GM10847 (cell line): ENCODE results near the gene INPPL1.

Source experiments
- POLR2A ChIP-seq: IDR thresholded peaks from 2 replicates; pipeline ENCODE4 v1.6.1; 2011; ENCODE audit not compliant: insufficient read length; ENCODE audit errors: extremely low read depth

INPPL1 gene

DNA sequence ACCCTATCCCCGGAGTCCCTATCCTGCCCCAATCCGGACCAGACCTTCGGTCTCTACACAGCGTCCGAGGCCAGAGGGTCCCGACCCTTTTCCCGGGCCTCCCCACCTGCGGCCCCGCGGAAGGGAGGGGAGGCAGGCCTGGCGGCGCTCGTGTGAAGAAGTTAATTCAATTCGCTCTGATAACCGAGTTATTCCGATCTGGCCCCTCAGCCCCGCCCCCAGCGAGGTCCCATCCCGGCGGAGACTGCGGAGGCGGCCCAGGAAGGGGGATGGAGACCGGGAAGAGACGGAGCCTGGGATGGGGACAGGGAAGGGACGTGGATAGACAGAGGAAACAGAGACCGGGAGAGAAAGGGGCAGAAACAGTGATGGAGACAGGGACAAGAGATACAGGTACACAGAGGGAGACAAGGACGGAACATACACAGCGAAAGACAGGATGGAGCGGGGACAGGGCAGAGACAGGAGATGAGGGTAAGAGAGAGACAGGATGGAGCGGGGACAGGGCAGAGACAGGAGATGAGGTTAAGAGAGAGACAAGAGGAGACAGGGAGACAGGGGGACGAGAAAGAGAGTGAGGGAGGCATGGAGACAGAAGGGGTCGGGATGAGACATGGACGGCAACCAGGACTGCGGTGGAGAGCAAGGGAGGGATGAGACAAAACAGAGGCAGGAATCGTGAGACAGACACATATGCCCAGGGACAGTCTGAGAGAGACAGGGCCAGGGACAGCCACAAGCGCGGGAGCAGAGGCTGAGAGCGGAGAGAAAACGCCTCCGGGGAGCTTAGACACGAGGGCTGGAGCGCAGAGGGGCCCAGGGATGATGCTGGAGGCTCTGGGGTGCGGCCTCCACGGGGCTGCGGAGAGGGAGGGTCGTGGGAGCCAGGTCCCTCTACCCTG, 20.0 kb downstream of the INPPL1 start:
- TF ChIP-seq POLR2A = no peak

DNA sequence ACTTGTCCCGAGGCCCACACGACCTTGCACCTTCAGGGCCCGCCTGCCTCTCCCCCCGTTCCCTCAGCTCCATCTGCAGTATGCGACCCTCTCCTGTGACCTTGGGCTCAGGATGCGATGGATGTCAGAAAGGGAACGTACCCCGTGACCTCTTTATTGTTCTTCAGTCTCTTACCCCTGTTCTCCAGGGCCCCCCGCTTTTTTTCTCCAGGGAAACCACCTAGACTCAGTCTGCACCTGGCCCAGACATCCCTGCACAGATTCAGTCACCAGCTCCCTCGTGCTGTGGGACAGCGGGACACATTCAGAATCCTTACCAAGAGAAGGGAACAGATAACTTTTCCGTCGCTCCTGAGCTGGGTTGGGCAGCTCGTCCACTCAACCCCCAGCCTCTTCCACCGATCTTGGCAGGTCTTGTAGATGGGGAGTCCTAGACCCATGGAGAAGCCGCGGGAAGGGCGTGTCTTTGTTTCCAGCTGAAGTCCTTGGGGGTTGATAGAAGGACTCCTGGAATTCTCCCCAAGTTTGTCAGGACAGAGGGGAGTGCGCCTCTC, 20.8 kb downstream of the INPPL1 start:
- TF ChIP-seq POLR2A = no peak

DNA sequence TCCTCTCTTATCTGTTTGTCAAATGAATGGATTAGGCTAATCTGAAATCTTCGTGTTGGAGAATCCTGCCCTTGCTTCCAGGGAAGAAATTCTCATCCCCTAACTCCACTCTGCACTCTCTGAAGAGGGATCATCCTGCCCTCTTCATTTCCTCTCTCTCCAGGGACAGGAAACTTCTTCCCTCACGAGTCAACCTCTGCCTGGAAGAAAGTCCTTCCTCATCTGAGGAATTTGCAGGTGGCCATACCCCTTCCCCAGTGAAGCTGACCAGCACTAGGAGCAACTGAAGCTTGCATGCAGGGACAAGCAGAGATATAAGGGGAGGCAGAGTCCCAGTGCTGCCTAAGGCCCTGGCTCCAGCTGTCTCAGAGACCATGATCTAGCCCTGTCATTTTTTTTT, 23.0 kb downstream of the INPPL1 start:
- TF ChIP-seq POLR2A = no peak

DNA sequence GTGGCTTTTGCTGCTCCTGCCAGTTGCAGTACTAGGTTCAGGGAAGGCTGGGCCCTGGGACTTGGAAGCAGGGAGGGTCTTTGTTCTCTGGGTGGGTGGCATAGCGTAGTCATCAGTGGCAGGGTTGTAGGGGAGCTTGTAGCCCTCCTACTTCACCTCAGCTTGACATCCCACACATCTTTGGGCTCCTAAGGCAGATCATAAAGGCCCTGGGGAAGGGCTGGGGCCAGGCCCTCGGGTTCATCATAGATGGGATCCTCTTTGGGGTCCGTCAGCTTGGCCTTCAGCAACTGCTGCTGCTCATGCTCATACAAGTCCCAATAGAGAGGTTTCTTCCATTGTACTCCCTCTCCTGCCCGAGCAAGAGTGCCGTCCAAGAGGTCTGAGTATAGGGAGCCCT, 25.4 kb downstream of the INPPL1 start:
- TF ChIP-seq POLR2A = no peak

- no peak for TF ChIP-seq POLR2A
These were observed 26.3 kb downstream of the INPPL1 start for GRCh38 chr11:72250661-72251464.

GRCh38 chr11:72251614-72252013, 27.0 kb downstream of the INPPL1 start:
- no peak for TF ChIP-seq POLR2A

- no peak for TF ChIP-seq POLR2A
These were observed 28.8 kb downstream of the INPPL1 start for GRCh38 chr11:72253392-72253791.

DNA sequence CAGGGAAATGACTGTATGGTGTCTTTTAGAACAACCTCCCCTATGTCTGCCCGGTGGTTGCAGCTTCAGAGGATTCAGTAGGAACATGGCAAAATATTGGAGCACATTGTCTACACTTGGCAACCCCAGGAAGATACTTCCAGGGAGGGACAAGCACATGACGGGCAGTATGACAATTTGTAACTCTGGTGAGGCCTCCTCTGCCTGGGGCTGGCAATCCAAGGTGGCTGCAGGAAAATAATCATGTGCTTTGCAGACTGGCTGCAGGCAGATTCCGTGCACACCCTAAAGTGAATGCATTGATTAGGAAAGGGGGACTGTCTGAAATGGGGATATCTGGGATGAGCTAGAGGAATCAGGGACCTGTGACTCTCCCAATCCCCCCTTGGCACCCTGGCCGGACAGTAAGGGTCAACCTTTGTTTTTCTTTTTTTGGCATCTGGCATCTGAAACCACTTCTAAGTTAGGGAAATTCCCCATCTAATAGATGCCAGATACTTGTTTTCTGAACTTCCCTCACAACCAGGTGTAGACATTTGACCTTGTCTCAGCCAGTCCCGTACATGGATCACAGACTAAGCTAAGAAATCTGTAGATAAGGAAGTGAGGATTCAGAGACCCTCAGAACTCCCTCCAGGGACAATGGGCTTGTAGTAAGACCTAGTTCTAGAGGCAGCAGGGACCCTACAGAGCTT, 29.9 kb downstream of the INPPL1 start:
- no peak for TF ChIP-seq POLR2A

DNA sequence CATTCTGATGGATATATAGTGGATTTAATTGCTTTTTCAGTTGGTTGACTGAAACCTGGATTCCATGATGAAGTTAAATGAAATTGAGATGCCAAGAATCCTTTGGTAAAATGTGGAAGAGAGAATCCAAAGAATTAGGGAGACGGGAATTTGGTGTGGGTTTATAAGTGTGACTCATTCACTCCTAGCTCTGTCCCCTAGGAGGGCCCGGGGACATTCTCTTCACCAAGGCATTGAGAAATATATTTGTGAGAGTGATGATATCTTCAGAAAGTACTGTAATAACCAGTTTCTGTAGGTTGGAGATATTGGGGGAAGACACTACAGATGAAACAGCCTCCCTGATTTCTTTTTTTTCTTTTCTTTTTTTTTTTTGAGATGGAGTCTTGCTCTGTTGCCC, 33.0 kb downstream of the INPPL1 start:
- TF ChIP-seq POLR2A = no peak

DNA sequence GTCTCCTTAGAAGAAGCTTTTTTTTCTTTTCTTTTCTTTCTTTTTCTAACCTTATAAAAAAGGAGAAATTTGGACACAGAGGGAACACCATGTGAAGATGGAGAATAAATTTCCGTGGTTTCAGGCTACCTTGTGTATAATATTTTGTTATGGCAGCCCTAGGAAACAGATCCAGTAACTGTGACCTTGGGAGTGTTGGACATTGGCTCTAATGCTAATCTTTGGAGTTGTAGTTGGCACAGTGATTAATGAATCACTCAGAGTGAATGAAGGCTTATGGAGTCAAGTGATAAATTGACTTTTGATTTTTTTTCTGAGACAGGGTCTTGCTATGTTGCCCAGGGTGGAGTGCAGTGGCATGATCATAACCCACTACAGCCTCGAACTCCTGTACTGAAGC, 34.9 kb downstream of the INPPL1 start:
- no peak for TF ChIP-seq POLR2A

DNA sequence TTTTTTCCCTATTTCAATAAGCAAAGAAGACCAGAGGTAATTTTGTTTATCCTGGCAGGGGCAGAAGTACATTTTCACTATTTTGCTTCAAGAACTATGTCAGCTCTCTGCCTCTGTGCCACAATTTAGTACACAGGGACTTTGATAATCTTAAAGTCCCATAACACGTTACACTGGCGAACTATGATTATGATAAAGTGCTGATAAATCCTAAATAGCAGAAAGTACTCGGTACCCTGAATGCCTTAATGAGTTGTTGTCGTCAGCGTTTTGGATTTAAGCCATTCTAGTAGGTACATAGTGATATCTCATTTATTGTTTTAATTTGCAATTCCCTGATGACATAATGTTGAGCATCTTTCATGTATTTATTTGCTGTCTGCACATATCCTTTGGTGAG, 36.0 kb downstream of the INPPL1 start:
- TF ChIP-seq POLR2A = no peak

GRCh38 chr11:72263361-72263760, 38.8 kb downstream of the INPPL1 start:
- no peak for TF ChIP-seq POLR2A

- TF ChIP-seq POLR2A = no peak
These were observed 41.4 kb downstream of the INPPL1 start for GRCh38 chr11:72265951-72266350.

DNA sequence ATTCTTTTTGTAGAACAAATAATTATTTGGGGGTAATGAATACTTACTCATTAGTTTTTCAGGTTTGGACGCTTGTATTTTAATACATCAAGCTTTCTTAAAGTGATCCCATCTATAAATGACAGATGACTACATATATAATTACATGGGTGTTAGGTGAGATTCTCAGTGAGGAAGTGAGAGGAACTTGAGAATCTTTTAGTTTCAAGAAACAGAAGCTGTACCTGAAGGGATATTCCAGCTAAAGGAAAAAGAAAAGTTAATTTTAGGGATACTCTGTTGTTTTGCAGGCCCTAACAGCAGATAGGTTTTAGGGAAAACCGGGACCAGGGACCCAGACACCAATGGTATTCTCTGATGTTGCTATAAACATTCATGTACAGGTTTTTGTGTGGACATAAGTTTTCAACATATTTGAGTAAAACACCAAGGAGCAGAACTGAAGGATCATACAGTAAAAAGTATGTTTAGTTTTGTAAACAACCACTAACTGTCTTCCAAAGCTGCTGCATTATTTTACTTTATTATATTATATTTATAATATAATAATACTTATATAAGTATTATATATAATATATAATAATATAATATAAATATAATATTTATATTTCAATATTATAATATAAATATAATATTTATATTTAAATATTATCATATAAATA, 43.5 kb downstream of the INPPL1 start:
- no peak for TF ChIP-seq POLR2A

- TF ChIP-seq POLR2A = no peak
These were observed 47.4 kb downstream of the INPPL1 start for GRCh38 chr11:72271980-72272379.
